Limb (tissue), 2 donors: ENCODE measurements around the gene KIAA1549.
"Not testable (repeated sequence)": the region's sequence is repeated elsewhere in the genome, so short reads cannot be mapped to it uniquely, and the experiment has no call there.

Source experiments
- DNase-seq, 2 donors: peaks; one replicate each; pipeline ENCODE4 v3.0.0-alpha.2; 2016; ENCODE audit errors: extremely low spot score in 2 of 2

KIAA1549 gene

GRCh38 chr7:138816650-138817049 lies 164.5 kb downstream of the KIAA1549 start:
- no peak for DNase-seq

DNA sequence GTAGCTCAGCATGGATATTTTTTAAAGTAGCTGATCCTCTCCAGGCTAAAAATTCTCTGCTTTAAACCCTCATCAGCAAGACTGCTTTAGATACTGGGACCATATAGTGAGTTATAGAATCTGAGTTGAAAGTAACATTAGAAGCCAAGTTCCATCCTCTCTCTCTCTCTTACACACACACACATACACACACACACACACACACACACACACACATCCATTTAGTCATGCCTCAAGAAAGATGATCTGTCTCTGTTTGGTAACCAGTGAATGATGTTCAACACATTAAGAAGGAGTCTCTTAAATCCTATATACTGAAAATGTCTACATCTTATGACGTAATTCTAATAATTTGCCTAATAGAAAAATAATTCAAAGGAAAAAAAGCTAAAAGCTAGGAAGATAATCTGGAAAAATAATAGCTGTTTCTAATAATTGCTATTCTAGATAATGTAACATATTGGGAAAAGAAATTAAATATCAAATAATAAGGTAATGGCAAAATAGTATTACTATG lies 166.3 kb downstream of the KIAA1549 start:
- no peak for DNase-seq

DNA sequence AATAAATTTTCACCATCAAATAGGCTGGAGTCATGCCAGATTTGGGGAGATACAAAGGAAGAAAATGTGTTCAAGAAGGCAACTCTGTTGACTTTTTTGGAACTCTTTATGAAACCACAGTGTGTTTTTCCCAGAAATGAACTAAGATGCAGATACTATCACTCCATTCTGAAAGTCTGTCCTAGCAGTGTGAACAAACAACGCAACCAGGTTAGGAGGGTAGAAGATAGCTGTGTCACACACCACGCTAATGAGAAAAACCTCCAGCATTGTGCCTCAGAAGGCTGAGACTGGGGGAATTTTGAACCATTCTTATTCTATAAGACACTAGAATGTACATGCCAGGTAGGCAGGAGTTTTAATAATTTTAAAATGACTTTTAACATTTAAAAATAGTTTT lies 167.2 kb downstream of the KIAA1549 start:
- DNase-seq: no peak

GRCh38 chr7:138811327-138811726 lies 169.9 kb downstream of the KIAA1549 start:
- DNase-seq: not testable (repeated sequence)

DNA sequence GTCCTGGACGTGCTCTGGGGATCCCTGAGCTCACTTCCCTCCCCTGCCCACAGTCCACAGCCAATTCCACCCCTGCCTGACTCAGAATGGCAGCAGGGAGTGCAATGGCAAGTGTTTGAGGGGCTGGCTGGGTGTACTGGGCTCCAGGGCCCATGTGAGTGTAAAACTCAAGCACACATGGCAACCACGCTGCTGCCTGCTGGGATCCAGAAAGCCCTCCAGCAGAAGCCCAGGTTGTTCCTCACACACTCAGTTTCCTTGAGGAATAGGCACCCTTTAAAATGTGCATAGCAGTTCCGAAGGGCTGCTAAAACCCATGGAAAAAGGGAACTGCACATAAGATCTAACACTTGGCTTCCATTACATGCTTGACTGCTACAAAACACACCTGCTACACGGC lies 171.8 kb downstream of the KIAA1549 start:
- DNase-seq: no peak

- no peak for DNase-seq
Measured at GRCh38 chr7:138804618-138805017, 176.6 kb downstream of the KIAA1549 start.

- no peak for DNase-seq
Measured at GRCh38 chr7:138802706-138803105, 178.5 kb downstream of the KIAA1549 start.

DNA sequence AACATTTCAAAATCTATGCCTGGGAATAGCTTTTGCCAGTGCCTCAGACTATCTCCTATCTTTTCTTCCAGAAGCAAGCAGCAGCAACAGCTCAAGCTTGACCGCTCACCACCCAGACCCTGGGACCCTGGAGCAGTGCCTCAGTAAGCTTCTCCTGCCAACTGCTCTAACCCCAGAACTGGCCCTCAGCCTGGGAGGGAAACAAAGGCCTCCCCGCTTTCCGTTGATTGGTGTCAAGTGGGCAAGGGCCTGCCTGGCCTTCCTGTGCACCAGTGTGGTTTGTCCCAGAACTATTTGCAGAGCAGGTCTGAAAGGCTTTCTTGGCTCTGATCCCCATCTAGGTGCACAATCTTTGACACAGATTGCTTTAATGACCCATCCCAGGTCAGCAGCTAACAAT lies 179.9 kb downstream of the KIAA1549 start:
- no peak for DNase-seq

DNA sequence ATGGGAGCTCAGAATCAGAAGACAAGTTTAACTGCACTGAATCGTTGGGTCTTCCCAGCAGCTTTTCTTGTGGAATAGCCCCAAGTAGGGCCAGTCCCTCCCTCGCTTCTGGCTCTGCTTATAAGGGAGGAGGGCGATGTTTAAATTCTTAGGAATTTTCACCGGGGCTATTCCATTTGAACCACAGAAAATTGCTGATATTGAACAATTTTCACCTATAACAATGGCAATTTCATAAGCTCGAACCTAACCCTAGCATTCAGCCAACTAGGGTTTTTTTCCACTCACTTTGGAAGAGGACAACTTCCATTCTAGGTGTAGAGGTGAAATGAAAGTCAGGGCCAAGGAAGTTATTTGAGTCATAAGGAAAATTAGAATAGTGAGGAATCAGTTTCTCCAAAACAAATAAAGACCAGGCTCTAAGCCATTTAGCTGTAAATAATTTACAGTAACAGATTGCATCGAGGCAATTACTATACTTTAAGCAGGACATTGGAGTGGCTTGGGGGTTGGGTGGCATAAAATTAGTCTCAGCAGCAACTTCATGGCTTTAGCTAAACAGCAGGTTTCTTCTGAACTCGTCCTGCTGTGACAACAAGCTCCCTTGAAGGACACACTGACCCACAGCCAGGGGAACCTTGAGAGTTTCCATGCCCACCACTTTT lies 181.7 kb downstream of the KIAA1549 start:
- DNase-seq: no peak

- no peak for DNase-seq
Measured at GRCh38 chr7:138798836-138799235, 182.4 kb downstream of the KIAA1549 start.

- DNase-seq: no peak
Measured at GRCh38 chr7:138797715-138798320, 183.4 kb downstream of the KIAA1549 start, which contains the start of the genes ATP6V0A4 and TMEM213. Gene ATP6V0A4, minus strand, starts transcription at chr7:138798196. Its CDS starts 26,949 bp downstream, at chr7:138771247. Gene TMEM213, plus strand, starts transcription at chr7:138797994. Its CDS starts 111 bp downstream, at chr7:138798105.

- not testable (repeated sequence) for DNase-seq
Measured at GRCh38 chr7:138797046-138797445, 184.1 kb downstream of the KIAA1549 start.

GRCh38 chr7:138796038-138796615 lies 185.1 kb downstream of the KIAA1549 start:
- DNase-seq: no peak

DNA sequence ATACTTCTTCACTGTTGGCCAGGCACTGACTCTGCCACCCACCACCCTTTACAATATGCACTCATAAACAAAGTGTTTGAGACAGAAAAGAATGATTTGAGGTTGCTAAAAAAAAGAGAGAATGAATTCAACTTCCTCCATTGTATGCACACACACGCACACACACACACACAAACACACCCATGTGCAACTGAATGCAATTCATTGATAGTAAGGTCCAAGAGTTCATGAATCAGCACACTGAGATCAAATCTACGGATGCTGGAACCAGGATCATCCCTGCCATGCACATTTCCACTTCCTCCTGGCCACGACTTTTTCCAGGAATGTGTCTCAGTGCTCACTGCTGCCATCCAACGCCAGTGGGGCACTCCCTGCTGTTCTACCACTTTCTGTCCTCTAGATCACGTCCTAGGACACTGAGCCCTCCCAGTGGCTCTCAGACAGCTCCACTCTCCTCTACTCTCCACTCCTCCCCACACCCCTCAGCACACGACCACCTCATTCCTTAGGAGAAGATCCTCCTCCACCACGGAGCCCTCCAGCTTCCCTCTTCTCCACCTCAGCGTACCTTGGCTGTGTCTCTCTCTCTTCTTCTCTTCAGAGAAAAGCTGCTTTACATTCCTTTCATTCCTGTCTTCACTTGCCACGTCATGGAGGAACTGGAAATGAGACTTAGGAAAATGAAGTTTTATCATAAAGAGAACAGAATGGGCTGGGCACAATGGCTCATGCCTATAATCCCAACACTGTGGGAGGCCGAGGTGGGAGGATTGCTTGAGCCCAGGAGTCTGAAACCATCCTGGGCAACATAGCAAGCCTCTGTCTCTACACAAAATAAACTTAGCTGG lies 195.4 kb downstream of the KIAA1549 start:
- DNase-seq: no peak

GRCh38 chr7:138784692-138785091 lies 196.5 kb downstream of the KIAA1549 start:
- no peak for DNase-seq
